DOHH2 (cell line): ENCODE data around the gene NCR1.
"Not testable (repeated sequence)": the region's sequence is repeated elsewhere in the genome, so short reads cannot be mapped to it uniquely, and the experiment has no call there.

ENCODE experiments used
- H3F3A ChIP-seq: fragments of 200-600 bp; sonication (generic), shearing (Covaris generic); 2 replicates; pipeline ENCODE4 v1.6.0; 2016; ENCODE audit warnings: antibody characterized with exemption, mild to moderate bottlenecking; ENCODE audit not compliant: control insufficient read depth, insufficient read depth
- H3K27ac ChIP-seq: fragments of 200-600 bp; sonication (generic); 2 replicates; pipeline ENCODE4 v1.5.1; 2014; ENCODE audit warnings: low read depth, mild to moderate bottlenecking, low read length, moderate library complexity
- H3K27me3 ChIP-seq: fragments of 200-600 bp; sonication (generic); 2 replicates; pipeline ENCODE4 v1.6.1; 2014; ENCODE audit warnings: mild to moderate bottlenecking, low read length, mixed read lengths; ENCODE audit not compliant: control insufficient read depth
- H3K36me3 ChIP-seq: fragments of 200-600 bp; sonication (generic); 2 replicates; pipeline ENCODE4 v1.6.1; 2014; ENCODE audit warnings: mild to moderate bottlenecking, low read length, moderate library complexity, mixed read lengths; ENCODE audit not compliant: control insufficient read depth
- H3K4me1 ChIP-seq: fragments of 200-600 bp; sonication (generic); 2 replicates; pipeline ENCODE4 v1.6.1; 2014; ENCODE audit warnings: mild to moderate bottlenecking, low read length, mixed read lengths; ENCODE audit not compliant: control insufficient read depth
- H3K4me2 ChIP-seq: fragments of 200-600 bp; sonication (generic); 2 replicates; pipeline ENCODE4 v1.6.0; 2014; ENCODE audit warnings: mild to moderate bottlenecking, low read length, moderate library complexity
- H3K4me3 ChIP-seq: fragments of 200-600 bp; sonication (generic); 2 replicates; pipeline ENCODE4 v1.5.1; 2014; ENCODE audit warnings: mild to moderate bottlenecking, low read length, mixed read lengths
- H3K79me2 ChIP-seq: fragments of 200-600 bp; sonication (generic); 2 replicates; pipeline ENCODE4 v1.6.1; 2014; ENCODE audit warnings: mild to moderate bottlenecking, low read length, mixed read lengths; ENCODE audit not compliant: control insufficient read depth
- H3K9me2 ChIP-seq: fragments of 200-600 bp; sonication (generic); replicated peaks from 2 replicates; pipeline ENCODE4 v1.6.1; 2014; ENCODE audit warnings: mild to moderate bottlenecking, low read length, mixed read lengths; ENCODE audit not compliant: control insufficient read depth
- H3K9me3 ChIP-seq: fragments of 200-600 bp; sonication (generic); 2 replicates; pipeline ENCODE4 v1.6.1; 2014; ENCODE audit warnings: antibody characterized with exemption, low read length, mixed read lengths; ENCODE audit not compliant: control insufficient read depth, insufficient read depth
- H4K20me1 ChIP-seq: fragments of 200-600 bp; sonication (generic); 2 replicates; pipeline ENCODE4 v1.6.0; 2014; ENCODE audit warnings: low read depth, mild to moderate bottlenecking, antibody characterized with exemption, low read length, moderate library complexity; ENCODE audit not compliant: control insufficient read depth, insufficient read depth
- CTCF ChIP-seq: fragments of 200-600 bp; sonication (generic); IDR thresholded peaks from one replicate; pipeline ENCODE4 v1.5.1; 2014; ENCODE audit warnings: antibody characterized with exemption, mild to moderate bottlenecking, low read depth, low read length; ENCODE audit not compliant: poor library complexity, severe bottlenecking
- EZH2phosphoT487 ChIP-seq: fragments of 200-600 bp; sonication (generic); IDR thresholded peaks from 2 replicates; pipeline ENCODE4 v1.6.1; 2017; ENCODE audit warnings: borderline replicate concordance, mild to moderate bottlenecking, antibody characterized with exemption, low read length, moderate library complexity, mixed read lengths

The NCR1 gene

GRCh38 chr19:54905803-54906511 lies at the start of gene NCR1:
NCR1 (plus strand) TSS chr19:54906148; CDS start chr19:54906188, 40 bp downstream.
- Histone ChIP-seq H4K20me1 (no peaks in the 10 kb centered on the region), H3K4me3 (no peak within 1 kb of the TSS), H3K9me2 (no peaks in the 10 kb centered on the region), H3K36me3 (no peaks in the 10 kb centered on the region), H3K4me1 (no peaks in the 10 kb centered on the region; the same call in 1 of the 2 replicates), H3K79me2 (no peaks in the 10 kb centered on the region), H3K4me2 (no peak within 1 kb of the TSS), H3K9me3 (no peaks in the 10 kb centered on the region), H3K27ac (no peak within 1 kb of the TSS), H3F3A (no peaks in the 10 kb centered on the region), H3K27me3 (peaks cover 14% of the 10 kb centered on the region; the same call in 1 of the 2 replicates)
- TF ChIP-seq EZH2phosphoT487 (no peak), CTCF (no peak)

GRCh38 chr19:54858476-54858875 lies 47.5 kb upstream of the NCR1 start:
- H3K4me2 ChIP-seq, H3K27me3 ChIP-seq, H3K79me2 ChIP-seq, H3K27ac ChIP-seq, H4K20me1 ChIP-seq, H3K9me3 ChIP-seq, H3K9me2 ChIP-seq, H3K4me3 ChIP-seq, H3F3A ChIP-seq, H3K36me3 ChIP-seq: not testable (repeated sequence)
- peaks cover 27% of the 10 kb centered on the region for H3K4me1 ChIP-seq

GRCh38 chr19:54859421-54859820 lies 46.5 kb upstream of the NCR1 start:
- H3K27me3 ChIP-seq, H4K20me1 ChIP-seq, H3K27ac ChIP-seq, H3F3A ChIP-seq, H3K4me3 ChIP-seq, H3K79me2 ChIP-seq, H3K9me2 ChIP-seq, H3K9me3 ChIP-seq, H3K4me2 ChIP-seq, H3K36me3 ChIP-seq: not testable (repeated sequence)
- peaks cover 27% of the 10 kb centered on the region for H3K4me1 ChIP-seq

GRCh38 chr19:54863459-54863858 lies 42.5 kb upstream of the NCR1 start:
- not testable (repeated sequence) for H3K27me3 ChIP-seq, H3K4me2 ChIP-seq, H3K27ac ChIP-seq, H3K36me3 ChIP-seq, H3F3A ChIP-seq, H4K20me1 ChIP-seq, H3K79me2 ChIP-seq, H3K9me2 ChIP-seq, H3K4me3 ChIP-seq, H3K9me3 ChIP-seq
- H3K4me1 ChIP-seq, result peaks cover 51% of the 10 kb centered on the region

- Histone ChIP-seq H3K9me3 (no peaks in the 10 kb centered on the region), H4K20me1 (no peaks in the 10 kb centered on the region), H3K9me2 (no peaks in the 10 kb centered on the region), H3K4me3 (no peak overlapping the region), H3K79me2 (no peaks in the 10 kb centered on the region), H3K4me2 (no peak overlapping the region), H3K36me3 (no peaks in the 10 kb centered on the region), H3K27ac (no peak overlapping the region), H3F3A (no peaks in the 10 kb centered on the region), H3K27me3 (no peaks in the 10 kb centered on the region), H3K4me1 (peaks cover 32% of the 10 kb centered on the region)
- TF ChIP-seq EZH2phosphoT487, result no peak
- TF ChIP-seq CTCF, result no peak
These were observed 34.3 kb upstream of the NCR1 start for GRCh38 chr19:54871696-54872095.
